AG04450 (cell line): Measurements from ENCODE around the gene LY6G6C. TPM values are rescaled to one million over a fixed set of nuclear protein-coding genes. Genes with fewer than 3 reads are reported as not detected.

ENCODE experiments used
- CTCF ChIA-PET: fragments of 300-600, 350-600 bp; formaldehyde crosslinking; extraction: SDS; loops from one replicate; lab custom pipeline; 2022; ENCODE audit warnings: antibody characterized with exemption, inconsistent platforms; lab: Charles Lee
- POLR2A ChIA-PET: fragments of 350-600 bp; formaldehyde crosslinking; extraction: SDS; loops from one replicate; lab custom pipeline; 2021; ENCODE audit warnings: antibody characterized with exemption, inconsistent platforms; lab: Yijun Ruan, JAX
- DNase-seq: peaks from one replicate; pipeline ENCODE4 v3.0.0-alpha.2; 2011; ENCODE audit warnings: low read depth, low spot score
- H3K27ac ChIP-seq: one replicate; pipeline ENCODE4 v1.5.1; 2012; ENCODE audit warnings: low read depth, low read length, control low read depth
- H3K27me3 ChIP-seq: one replicate; pipeline ENCODE4 v1.6.0; 2012; ENCODE audit warnings: low read length; ENCODE audit not compliant: control insufficient read depth, insufficient read depth
- H3K4me3 ChIP-seq: 2 replicates; pipeline ENCODE4 v1.5.1; 2011; ENCODE audit warnings: mild to moderate bottlenecking, low read depth, low read length, control low read depth
- H3K9me3 ChIP-seq: 2 replicates; pipeline ENCODE4 v1.5.1; 2012; ENCODE audit warnings: low read length; ENCODE audit not compliant: control insufficient read depth, insufficient read depth
- polyA plus RNA-seq: library from polyadenylated mRNA; depleted of rRNA; stranded (reverse); fragments of >200 nt; gene quantifications from 2 replicates; pipeline ENCODE4 v1.2.3, GENCODE V29; 2011
- TF ChIP-seq, protein P1 (sequence below): IDR thresholded peaks from 2 replicates; pipeline ENCODE4 v1.5.1; 2011; ENCODE audit warnings: low read depth, low read length, control low read depth, inconsistent platforms

LY6G6C gene
- polyA plus RNA-seq, 1 experiment, result not detected

DNA sequence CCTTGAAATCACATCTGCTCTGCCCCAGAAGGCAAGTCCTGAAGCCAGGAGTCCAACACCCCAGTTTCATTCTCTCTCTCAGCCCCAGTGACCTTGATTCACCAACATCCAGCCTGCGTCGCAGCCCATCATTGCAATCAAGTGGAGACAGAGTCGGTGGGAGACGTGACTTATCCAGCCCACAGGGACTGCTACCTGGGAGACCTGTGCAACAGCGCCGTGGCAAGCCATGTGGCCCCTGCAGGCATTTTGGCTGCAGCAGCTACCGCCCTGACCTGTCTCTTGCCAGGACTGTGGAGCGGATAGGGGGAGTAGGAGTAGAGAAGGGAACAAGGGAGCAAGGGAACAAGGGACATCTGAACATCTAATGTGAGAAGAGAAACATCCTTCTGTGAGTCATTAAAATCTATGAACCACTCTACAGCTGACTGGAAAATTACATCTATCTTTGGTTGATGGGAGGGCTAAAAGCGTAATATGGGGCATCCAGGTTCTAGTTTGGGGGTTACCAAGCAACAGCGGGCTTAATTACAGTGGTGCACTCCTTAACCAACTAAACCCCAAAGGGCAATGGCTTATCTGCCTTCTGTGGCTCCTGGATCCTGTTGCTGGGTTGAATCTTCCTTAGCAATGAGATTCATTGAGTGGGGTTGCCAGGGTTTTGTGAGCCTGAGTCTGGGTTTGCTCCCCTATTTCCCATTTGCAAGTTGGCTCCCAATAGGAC lies 3.9 kb downstream of the LY6G6C start:
- Histone ChIP-seq H3K27me3 (peaks cover 25% of the 10 kb centered on the region), H3K4me3 (no peak overlapping the region), H3K9me3 (no peaks in the 10 kb centered on the region), H3K27ac (no peak overlapping the region)
- ChIA-PET CTCF (no interaction called here), POLR2A (no interaction called here)
- DNase-seq, result no peak
- TF ChIP-seq, protein P1, sequence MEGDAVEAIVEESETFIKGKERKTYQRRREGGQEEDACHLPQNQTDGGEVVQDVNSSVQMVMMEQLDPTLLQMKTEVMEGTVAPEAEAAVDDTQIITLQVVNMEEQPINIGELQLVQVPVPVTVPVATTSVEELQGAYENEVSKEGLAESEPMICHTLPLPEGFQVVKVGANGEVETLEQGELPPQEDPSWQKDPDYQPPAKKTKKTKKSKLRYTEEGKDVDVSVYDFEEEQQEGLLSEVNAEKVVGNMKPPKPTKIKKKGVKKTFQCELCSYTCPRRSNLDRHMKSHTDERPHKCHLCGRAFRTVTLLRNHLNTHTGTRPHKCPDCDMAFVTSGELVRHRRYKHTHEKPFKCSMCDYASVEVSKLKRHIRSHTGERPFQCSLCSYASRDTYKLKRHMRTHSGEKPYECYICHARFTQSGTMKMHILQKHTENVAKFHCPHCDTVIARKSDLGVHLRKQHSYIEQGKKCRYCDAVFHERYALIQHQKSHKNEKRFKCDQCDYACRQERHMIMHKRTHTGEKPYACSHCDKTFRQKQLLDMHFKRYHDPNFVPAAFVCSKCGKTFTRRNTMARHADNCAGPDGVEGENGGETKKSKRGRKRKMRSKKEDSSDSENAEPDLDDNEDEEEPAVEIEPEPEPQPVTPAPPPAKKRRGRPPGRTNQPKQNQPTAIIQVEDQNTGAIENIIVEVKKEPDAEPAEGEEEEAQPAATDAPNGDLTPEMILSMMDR, result no peak

DNA sequence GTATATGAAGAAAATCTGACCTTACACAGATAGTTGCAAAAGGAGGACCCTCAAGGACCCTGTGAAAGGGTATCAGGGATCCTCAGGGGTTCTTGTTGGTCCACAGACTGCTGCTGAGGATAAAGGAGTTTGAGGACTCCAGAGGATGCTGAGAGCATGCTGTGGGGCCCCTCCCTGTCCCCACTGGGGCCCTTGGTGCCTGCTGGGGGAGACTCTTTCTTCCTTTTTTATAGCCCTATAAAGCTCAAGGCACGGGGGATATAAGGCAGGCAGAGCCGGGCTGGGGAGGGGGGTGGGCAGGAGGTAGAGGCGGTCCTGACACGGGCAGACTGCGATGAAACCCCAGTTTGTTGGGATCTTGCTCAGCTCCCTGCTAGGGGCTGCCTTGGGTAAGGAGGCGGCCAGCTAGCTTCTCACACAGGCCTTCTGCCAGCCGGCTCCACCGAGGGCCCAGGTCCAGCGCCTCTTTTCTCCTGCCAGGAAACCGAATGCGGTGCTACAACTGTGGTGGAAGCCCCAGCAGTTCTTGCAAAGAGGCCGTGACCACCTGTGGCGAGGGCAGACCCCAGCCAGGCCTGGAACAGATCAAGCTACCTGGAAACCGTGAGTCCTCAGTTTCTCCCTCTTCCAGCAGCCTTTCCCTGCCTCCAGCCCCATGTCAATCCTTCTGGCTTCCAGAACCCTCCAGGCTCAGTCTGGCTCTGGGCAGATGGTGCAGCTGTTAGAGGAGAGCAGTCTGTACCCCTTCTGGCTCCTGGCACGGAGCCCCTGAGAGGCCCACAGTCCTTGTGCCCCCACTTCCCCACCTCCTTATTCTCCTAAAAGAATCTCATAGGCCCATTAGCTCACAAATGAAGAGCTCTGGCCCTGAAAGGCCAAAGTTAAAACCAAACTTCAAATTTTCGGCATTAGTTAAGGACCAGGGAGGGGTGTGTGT lies 6.3 kb downstream of the LY6G6C start, which contains the start of gene LY6G6D:
Gene LY6G6D (plus strand): TSS at position 327 of the 937 bp plus-strand sequence. CDS start 8 bp downstream, at position 335.
- no peak within 1 kb of the TSS for H3K4me3 ChIP-seq
- DNase-seq, result no peak
- CTCF ChIA-PET, result interaction anchor here (1.0 to 1.4 kb wide), 3 partner anchors 14 to 81 kb away, joined by 3 to 4 read pairs (median 3); partner anchors contain the start of gene VARS1
- no peak within 1 kb of the TSS for H3K27ac ChIP-seq
- H3K9me3 ChIP-seq, result no peaks in the 10 kb centered on the region
- POLR2A ChIA-PET, result interaction anchor here (0.6 kb wide), 2 partner anchors 78 to 112 kb away, joined by 4 to 5 read pairs; partner anchors contain the start of gene HSPA1B
- peaks cover 37% of the 10 kb centered on the region for H3K27me3 ChIP-seq
- TF ChIP-seq, protein P1, result no peak

DNA sequence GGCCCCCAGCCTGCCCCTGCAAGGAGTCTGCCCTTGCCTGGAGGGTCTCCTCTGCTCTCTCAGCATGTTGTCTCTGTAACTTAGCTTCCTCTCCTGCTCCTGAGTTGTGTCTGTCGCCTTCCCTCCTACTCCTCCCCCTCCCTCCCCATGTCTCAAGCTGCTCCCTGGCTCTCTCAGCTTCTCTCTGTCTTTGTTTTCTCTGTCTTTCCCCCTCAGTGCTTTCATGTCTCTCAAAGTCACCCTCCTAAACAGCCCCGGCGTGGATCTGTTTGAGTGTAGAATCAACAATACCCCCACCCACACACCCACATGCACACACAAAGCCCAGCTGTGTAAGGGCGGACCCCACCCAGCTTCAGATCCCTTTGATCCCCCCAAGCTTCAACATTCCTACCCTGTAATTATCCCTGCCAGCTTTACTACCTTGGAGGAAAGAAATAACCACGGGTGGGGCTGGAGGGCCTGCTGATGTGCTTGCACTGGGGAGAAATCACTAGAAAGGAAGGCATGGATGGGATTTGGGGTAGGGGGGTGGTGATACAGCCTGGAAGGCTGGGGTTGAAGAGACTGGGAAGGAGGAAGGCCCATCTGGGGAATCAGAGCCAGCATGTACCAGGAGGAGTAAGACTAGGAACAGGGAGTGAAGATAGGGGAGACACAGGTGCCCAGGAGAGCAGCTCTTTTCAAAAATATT lies 7.4 kb downstream of the LY6G6C start:
- Histone ChIP-seq H3K9me3 (no peaks in the 10 kb centered on the region), H3K27me3 (peaks cover 37% of the 10 kb centered on the region), H3K27ac (no peak overlapping the region), H3K4me3 (no peak overlapping the region)
- TF ChIP-seq, protein P1, result no peak
- DNase-seq, result no peak
- CTCF ChIA-PET, result interaction anchor here (1.4 to 2.2 kb wide), 2 partner anchors 10 to 82 kb away, joined by 3 to 6 read pairs; partner anchors contain the start of genes ABHD16A and VARS1
- POLR2A ChIA-PET, result interaction anchor here (0.7 to 1.1 kb wide), 3 partner anchors 10 to 113 kb away, joined by 3 to 5 read pairs (median 3); partner anchors contain the start of gene HSPA1B

DNA sequence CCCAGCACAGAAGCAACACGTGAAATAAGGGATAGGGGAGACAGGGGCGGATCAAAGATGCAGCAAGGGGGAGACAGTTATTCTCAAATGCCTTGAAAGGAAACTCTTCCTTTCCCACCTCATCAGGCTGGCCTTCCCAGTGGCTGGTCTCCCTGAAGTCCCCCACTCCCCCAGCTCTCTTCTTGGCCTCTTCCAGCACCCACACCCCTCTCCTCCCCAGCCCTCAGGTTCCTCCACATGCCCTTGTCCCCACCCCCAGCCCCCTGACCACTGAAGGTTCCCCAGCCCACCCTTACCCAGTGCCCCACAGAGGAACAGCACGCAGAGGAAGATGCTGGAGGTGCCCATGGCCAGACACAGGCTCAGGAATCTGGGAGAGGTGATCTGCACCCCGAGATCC lies 8.1 kb downstream of the LY6G6C start:
- TF ChIP-seq, protein P1, result no peak
- Histone ChIP-seq H3K4me3 (no peak overlapping the region), H3K27ac (no peak overlapping the region), H3K27me3 (peaks cover 34% of the 10 kb centered on the region), H3K9me3 (no peaks in the 10 kb centered on the region)
- ChIA-PET POLR2A (interaction anchor here (0.8 to 1.1 kb wide), 2 partner anchors 10 to 114 kb away, joined by 3 read pairs; partner anchors contain the start of gene HSPA1B), CTCF (interaction anchor here (1.5 to 2.2 kb wide), 2 partner anchors 10 to 78 kb away, joined by 4 to 6 read pairs; partner anchors contain the start of gene ABHD16A)
- no peak for DNase-seq
